Superior temporal gyrus (tissue), 1 donor: ENCODE data around the gene FHIT.

Source experiments
- DNase-seq: peaks from one replicate; pipeline ENCODE4 v3.0.0-alpha.2; 2016; ENCODE audit errors: extremely low spot score

Gene FHIT

GRCh38 chr3:60333710-60334109, 917.5 kb downstream of the FHIT start:
- DNase-seq, result no peak

GRCh38 chr3:60330107-60330506, 921.1 kb downstream of the FHIT start:
- DNase-seq, result no peak

- no peak for DNase-seq
Measured at GRCh38 chr3:60325610-60326170, 925.6 kb downstream of the FHIT start.

- no peak for DNase-seq
Measured at GRCh38 chr3:60323651-60324050, 927.6 kb downstream of the FHIT start.

GRCh38 chr3:60323180-60323579, 928.1 kb downstream of the FHIT start:
- no peak for DNase-seq

GRCh38 chr3:60322298-60322856, 928.9 kb downstream of the FHIT start:
- DNase-seq, result no peak

GRCh38 chr3:60319179-60319858, 931.9 kb downstream of the FHIT start:
- DNase-seq, result no peak

GRCh38 chr3:60316121-60316797, 935.0 kb downstream of the FHIT start:
- DNase-seq, result no peak

- DNase-seq, result no peak
Measured at GRCh38 chr3:60313951-60314461, 937.2 kb downstream of the FHIT start.

GRCh38 chr3:60313231-60313798, 937.9 kb downstream of the FHIT start:
- no peak for DNase-seq

- no peak for DNase-seq
Measured at GRCh38 chr3:60309539-60310268, 941.5 kb downstream of the FHIT start.

GRCh38 chr3:60308808-60309207, 942.4 kb downstream of the FHIT start:
- no peak for DNase-seq

- DNase-seq, result no peak
Measured at GRCh38 chr3:60307562-60308199, 943.6 kb downstream of the FHIT start.

- no peak for DNase-seq
Measured at GRCh38 chr3:60304112-60304511, 947.1 kb downstream of the FHIT start.

- no peak for DNase-seq
Measured at GRCh38 chr3:60303160-60303559, 948.1 kb downstream of the FHIT start.

- no peak for DNase-seq
Measured at GRCh38 chr3:60301142-60301541, 950.1 kb downstream of the FHIT start.

- no peak for DNase-seq
Measured at GRCh38 chr3:60298141-60298540, 953.1 kb downstream of the FHIT start.

GRCh38 chr3:60294181-60294580, 957.1 kb downstream of the FHIT start:
- no peak for DNase-seq

- no peak for DNase-seq
Measured at GRCh38 chr3:60291115-60291514, 960.1 kb downstream of the FHIT start.

GRCh38 chr3:60290122-60290492, 961.1 kb downstream of the FHIT start:
- no peak for DNase-seq
